GM23248 (cell line): ENCODE measurements around the gene SV2C. TPM values are rescaled to one million over a fixed set of nuclear protein-coding genes. Genes with fewer than 3 reads are reported as not detected.

Experiments used
- DNase-seq: peaks from one replicate; pipeline ENCODE4 v3.0.0-alpha.2; 2015
- H2AFZ ChIP-seq: fragments of 200-600 bp; sonication (generic); 2 replicates; pipeline ENCODE4 v1.6.1; 2016; ENCODE audit warnings: antibody characterized with exemption
- H3F3A ChIP-seq: fragments of 200-600 bp; sonication (generic); 2 replicates; pipeline ENCODE4 v1.6.1; 2016; ENCODE audit warnings: mild to moderate bottlenecking, antibody characterized with exemption, mixed run types; ENCODE audit not compliant: insufficient read depth
- H3K27ac ChIP-seq: fragments of 200-600 bp; sonication (generic); 2 replicates; pipeline ENCODE4 v1.5.1; 2016; ENCODE audit warnings: mild to moderate bottlenecking
- H3K27me3 ChIP-seq: fragments of 200-600 bp; sonication (generic); replicated peaks from 2 replicates; pipeline ENCODE4 v1.6.1; 2016; ENCODE audit warnings: mild to moderate bottlenecking; ENCODE audit not compliant: insufficient read depth
- H3K36me3 ChIP-seq: fragments of 200-600 bp; sonication (generic); 2 replicates; pipeline ENCODE4 v1.6.1; 2016; ENCODE audit warnings: low read depth, mild to moderate bottlenecking
- H3K4me1 ChIP-seq: fragments of 200-600 bp; sonication (generic); 2 replicates; pipeline ENCODE4 v1.6.1; 2016; ENCODE audit warnings: mild to moderate bottlenecking; ENCODE audit not compliant: insufficient read depth
- H3K4me2 ChIP-seq: fragments of 200-600 bp; sonication (generic); one replicate; pipeline ENCODE4 v1.6.1; 2016; ENCODE audit warnings: mild to moderate bottlenecking; ENCODE audit not compliant: unreplicated experiment
- H3K4me3 ChIP-seq: fragments of 200-600 bp; sonication (generic); 2 replicates; pipeline ENCODE4 v1.5.1; 2016; ENCODE audit warnings: mild to moderate bottlenecking
- H3K79me2 ChIP-seq: fragments of 200-600 bp; sonication (generic); 2 replicates; pipeline ENCODE4 v1.6.1; 2016; ENCODE audit warnings: mild to moderate bottlenecking; ENCODE audit not compliant: insufficient read depth
- H3K9ac ChIP-seq: fragments of 200-600 bp; sonication (generic); 2 replicates; pipeline ENCODE4 v1.6.1; 2016; ENCODE audit warnings: mild to moderate bottlenecking
- H3K9me2 ChIP-seq: fragments of 200-600 bp; sonication (generic); 2 replicates; pipeline ENCODE4 v1.6.1; 2016; ENCODE audit warnings: mixed run types, mild to moderate bottlenecking, moderate library complexity; ENCODE audit not compliant: insufficient read depth
- H3K9me3 ChIP-seq: fragments of 200-600 bp; sonication (generic); one replicate; pipeline ENCODE4 v1.6.1; 2017; ENCODE audit warnings: low read depth
- H4K20me1 ChIP-seq: fragments of 200-600 bp; sonication (generic); 2 replicates; pipeline ENCODE4 v1.6.0; 2016; ENCODE audit not compliant: insufficient read depth
- EZH2 ChIP-seq: fragments of 200-600 bp; sonication (generic); IDR thresholded peaks from 2 replicates; pipeline ENCODE4 v1.6.1; 2018; ENCODE audit warnings: antibody characterized with exemption, mild to moderate bottlenecking; ENCODE audit not compliant: insufficient read depth, poor library complexity, severe bottlenecking
- EZH2phosphoT487 ChIP-seq: fragments of 200-600 bp; sonication (generic); IDR thresholded peaks from 2 replicates; pipeline ENCODE4 v1.6.1; 2018; ENCODE audit warnings: antibody characterized with exemption, moderate library complexity, mild to moderate bottlenecking, low read depth; ENCODE audit not compliant: insufficient read depth
- WGBS, 2 experiments: methylation state at CpG; one replicate each; pipeline ENCODE4 v1.1.6; 2015 to 2017; ENCODE audit warnings: low lambda C conversion rate in 2 of 2, low coverage in 1 of 2; ENCODE audit errors: missing lambda C conversion rate in 2 of 2; 5-methylcytosine and 5-hydroxymethylcytosine counted together
- in situ Hi-C: fragments of 300-500 bp; cut with MboI; formaldehyde crosslinking; loops from 2 replicates; pipeline ENCODE4 v1.15.0; 2020
- polyA plus RNA-seq: library from polyadenylated mRNA; unstranded; fragments of >200 nt; fragmentation: Nextera tagmentation; extraction: Ambion mirVana; gene quantifications from 2 replicates; pipeline ENCODE4 v1.2.1, GENCODE V29; 2016
- total RNA-seq: library from RNA; depleted of rRNA; stranded (reverse); fragments of >200 nt; shearing (Covaris generic); gene quantifications from 2 replicates; pipeline ENCODE4 v1.2.3, GENCODE V29; 2014

SV2C gene
- total and polyA plus RNA-seq, 2 experiments from 2014 or later = not detected

DNA sequence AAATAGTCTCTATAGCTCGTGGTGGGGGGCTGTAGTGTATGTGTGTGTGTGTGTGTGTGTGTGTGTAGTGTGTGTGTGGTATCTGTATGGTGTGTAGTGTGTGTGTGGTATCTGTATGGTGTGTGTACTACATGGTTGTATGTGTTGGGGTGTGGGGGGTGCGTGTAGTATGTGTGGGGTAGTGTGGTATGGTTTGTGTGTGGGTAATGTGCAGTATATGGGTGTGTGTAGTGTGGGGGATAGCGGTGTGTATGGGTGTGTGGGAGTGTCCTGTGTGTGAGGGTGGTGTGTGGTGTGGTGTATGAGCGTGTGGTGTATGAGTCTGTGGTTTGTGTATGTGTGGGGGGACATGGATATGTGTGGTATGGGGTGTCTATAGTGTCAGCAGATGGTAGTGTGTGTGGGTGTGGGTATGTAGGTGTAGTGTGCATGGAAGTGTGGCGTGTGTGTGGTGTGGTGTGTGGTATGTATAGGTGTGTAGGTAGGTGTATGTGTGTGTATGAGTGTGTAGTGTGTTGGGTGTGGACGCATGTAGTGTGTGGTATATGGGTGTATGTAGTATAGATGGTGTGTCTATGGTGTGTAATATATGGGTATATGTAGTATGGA lies 174.1 kb downstream of the SV2C start:
- Histone ChIP-seq H4K20me1 (no peaks in the 10 kb centered on the region), H3K4me1 (no peaks in the 10 kb centered on the region), H3K4me3 (no peak overlapping the region), H3K79me2 (no peaks in the 10 kb centered on the region), H3K4me2 (no peak overlapping the region), H3F3A (no peaks in the 10 kb centered on the region), H3K27me3 (peaks cover 8% of the 10 kb centered on the region; the same call in 1 of the 2 replicates), H3K9me2 (no peaks in the 10 kb centered on the region), H3K9me3 (no peaks in the 10 kb centered on the region), H3K27ac (no peak overlapping the region), H3K9ac (no peak overlapping the region), H3K36me3 (no peaks in the 10 kb centered on the region), H2AFZ (no peak overlapping the region)
- 35 to 40% methylated on average over 6 of the region's 6 CpGs for WGBS, 2 experiments
- no peak for DNase-seq
- no peak for TF ChIP-seq EZH2phosphoT487
- no peak for TF ChIP-seq EZH2
- in situ Hi-C loops = no loop called here

DNA sequence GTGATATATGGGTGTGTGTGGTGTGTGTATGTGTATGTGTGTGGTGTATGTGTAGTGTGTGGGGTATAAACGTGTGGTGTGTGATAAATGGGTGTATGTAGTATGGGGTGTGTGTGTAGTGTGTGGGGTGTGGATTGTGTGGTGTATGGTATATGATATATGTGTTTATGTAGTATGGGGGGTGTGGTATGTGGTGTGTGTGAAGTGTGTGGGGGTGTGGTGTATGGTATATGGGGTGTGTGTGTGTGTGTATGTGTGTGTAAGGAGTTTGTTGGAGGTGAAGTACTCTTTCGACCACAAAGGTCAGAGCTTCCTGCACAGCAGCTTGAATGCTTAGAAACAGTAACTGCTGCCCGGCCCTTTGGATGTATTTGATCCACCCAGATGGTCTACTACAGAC lies 174.7 kb downstream of the SV2C start:
- H3K4me3 ChIP-seq = no peak overlapping the region
- no peak overlapping the region for H3K27ac ChIP-seq
- no peak overlapping the region for H2AFZ ChIP-seq
- no peaks in the 10 kb centered on the region for H3F3A ChIP-seq
- no peak overlapping the region for H3K4me2 ChIP-seq
- H3K9ac ChIP-seq = no peak overlapping the region
- H3K9me3 ChIP-seq = no peaks in the 10 kb centered on the region
- H3K4me1 ChIP-seq = no peaks in the 10 kb centered on the region
- 36 to 39% methylated on average over 3 of the region's 3 CpGs for WGBS, 2 experiments
- no peaks in the 10 kb centered on the region for H3K9me2 ChIP-seq
- no peaks in the 10 kb centered on the region for H4K20me1 ChIP-seq
- no peak for TF ChIP-seq EZH2
- TF ChIP-seq EZH2phosphoT487 = no peak
- in situ Hi-C loops = no loop called here
- no peak for DNase-seq
- no peaks in the 10 kb centered on the region for H3K36me3 ChIP-seq
- H3K79me2 ChIP-seq = no peaks in the 10 kb centered on the region
- peaks cover 8% of the 10 kb centered on the region; the same call in 1 of the 2 replicates for H3K27me3 ChIP-seq

DNA sequence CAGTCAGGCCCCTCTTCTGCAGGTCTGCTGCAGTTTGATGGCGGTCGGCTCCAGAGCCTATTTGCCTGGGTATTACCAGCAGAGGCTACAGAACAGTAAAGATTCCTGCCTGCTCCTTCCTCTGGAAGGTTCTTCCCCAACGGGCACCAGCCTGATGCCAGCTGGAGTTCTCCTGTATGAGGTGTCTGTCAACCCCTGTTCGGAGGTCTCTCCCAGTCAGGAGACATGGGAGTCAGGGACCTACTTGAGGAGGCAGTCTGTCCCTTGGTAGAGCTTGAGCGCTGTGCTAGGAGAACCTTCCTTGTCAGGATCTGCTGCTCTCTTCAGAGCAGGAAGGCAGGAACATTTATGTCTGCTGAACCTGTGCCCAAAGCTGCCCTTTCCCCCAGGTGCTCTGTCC lies 181.5 kb downstream of the SV2C start:
- H3K27ac ChIP-seq = no peak overlapping the region
- no peaks in the 10 kb centered on the region for H4K20me1 ChIP-seq
- H3F3A ChIP-seq = no peaks in the 10 kb centered on the region
- no peaks in the 10 kb centered on the region for H3K9me2 ChIP-seq
- no peak for DNase-seq
- H3K9me3 ChIP-seq = no peaks in the 10 kb centered on the region
- no peaks in the 10 kb centered on the region for H3K27me3 ChIP-seq
- no peaks in the 10 kb centered on the region for H3K79me2 ChIP-seq
- TF ChIP-seq EZH2phosphoT487 = no peak
- TF ChIP-seq EZH2 = no peak
- in situ Hi-C loops = no loop called here
- no peak overlapping the region for H3K9ac ChIP-seq
- no peaks in the 10 kb centered on the region for H3K36me3 ChIP-seq
- no peak overlapping the region for H2AFZ ChIP-seq
- no peak overlapping the region for H3K4me3 ChIP-seq
- 32 to 37% methylated on average over 5 of the region's 5 CpGs for WGBS, 2 experiments
- no peak overlapping the region for H3K4me2 ChIP-seq
- H3K4me1 ChIP-seq = no peaks in the 10 kb centered on the region

DNA sequence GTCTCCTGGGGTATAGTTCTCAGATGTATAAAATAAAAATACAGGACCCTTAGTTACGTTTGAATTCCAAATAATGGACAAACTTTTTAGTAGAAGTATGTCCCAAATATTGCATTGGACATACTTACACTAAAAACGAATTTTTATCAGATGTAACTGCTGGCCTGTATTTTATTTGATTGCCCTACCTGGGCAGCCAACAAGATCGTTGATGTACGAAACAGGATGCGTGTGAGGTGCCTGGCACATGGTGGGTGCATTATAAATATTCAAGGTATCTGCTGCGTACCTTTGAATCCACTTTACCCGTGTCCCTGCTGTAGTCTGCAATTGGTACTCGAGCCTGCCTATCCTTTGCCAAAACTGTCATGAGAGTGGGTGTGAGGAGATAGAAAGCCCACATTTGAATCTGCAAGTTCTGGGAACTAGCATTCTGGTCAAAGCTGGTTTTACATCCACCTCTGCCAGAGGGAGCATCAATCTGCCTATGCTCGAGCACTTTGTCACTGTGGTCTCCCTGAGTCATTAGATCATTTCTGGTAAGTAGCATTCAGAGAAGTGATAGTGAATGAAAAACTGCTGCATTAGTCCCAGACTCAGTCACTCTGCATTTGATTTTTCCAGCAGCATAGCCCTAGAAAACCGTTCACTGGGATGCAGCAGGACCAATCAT lies 186.2 kb downstream of the SV2C start:
- 34 to 43% methylated on average over 10 of the region's 10 CpGs for WGBS, 2 experiments
- Histone ChIP-seq H3K4me3 (no peak overlapping the region), H3K36me3 (no peaks in the 10 kb centered on the region), H3K27me3 (no peaks in the 10 kb centered on the region), H3K27ac (no peak overlapping the region), H4K20me1 (no peaks in the 10 kb centered on the region), H3K9me3 (no peaks in the 10 kb centered on the region), H3K9ac (no peak overlapping the region), H3K4me2 (no peak overlapping the region), H3K4me1 (no peaks in the 10 kb centered on the region), H3F3A (no peaks in the 10 kb centered on the region), H2AFZ (no peak overlapping the region), H3K9me2 (no peaks in the 10 kb centered on the region), H3K79me2 (no peaks in the 10 kb centered on the region)
- DNase-seq = no peak
- TF ChIP-seq EZH2phosphoT487 (no peak), EZH2 (no peak)
- in situ Hi-C loops = no loop called here
